IPS-NIHi11 (cell line): ENCODE data around the gene PHETA2.

ENCODE experiments used
- DNase-seq: peaks from one replicate; pipeline ENCODE4 v3.0.0; 2012; ENCODE audit warnings: mixed read lengths, low spot score

The PHETA2 gene, protein sequence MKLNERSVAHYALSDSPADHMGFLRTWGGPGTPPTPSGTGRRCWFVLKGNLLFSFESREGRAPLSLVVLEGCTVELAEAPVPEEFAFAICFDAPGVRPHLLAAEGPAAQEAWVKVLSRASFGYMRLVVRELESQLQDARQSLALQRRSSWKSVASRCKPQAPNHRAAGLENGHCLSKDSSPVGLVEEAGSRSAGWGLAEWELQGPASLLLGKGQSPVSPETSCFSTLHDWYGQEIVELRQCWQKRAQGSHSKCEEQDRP

DNA sequence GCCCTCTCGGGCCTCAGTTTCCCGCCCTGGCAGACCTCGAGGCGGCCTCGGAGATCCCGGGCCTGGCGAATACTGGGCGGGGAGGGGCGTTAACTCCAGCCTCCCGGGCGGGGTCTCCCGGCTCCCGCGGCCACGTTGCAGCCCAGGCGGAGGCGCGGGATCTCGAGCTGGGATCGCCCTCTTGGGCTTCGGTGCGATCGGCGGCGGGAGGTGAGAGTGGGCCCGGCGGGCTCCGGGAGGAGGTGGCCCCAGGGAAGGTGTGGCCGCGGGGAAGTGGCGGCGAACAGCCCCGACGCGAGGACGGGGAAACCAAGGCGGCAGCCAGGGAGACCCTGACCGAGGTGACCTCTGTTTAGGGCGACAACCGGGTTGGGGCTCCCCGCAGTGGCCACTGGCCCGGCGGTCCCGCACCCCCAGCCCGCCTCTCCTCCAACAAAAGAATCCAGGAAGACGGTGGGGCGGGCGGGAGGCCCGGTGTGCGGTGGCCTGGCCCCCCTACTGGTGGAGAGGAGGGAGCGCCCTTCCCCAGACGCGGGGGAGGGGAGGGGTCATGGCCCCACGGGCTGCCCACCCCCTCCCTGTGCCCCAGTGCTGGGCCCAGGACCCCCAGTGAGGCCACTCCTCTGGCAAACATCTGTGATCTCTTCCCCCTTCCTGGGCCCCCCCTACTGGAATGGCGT lies at the start of gene PHETA2:
Gene PHETA2 (plus strand): TSS at position 117 of the 680 bp plus-strand sequence. CDS start 3,046 bp downstream, outside the sequence.
- peak; percentile 65 for DNase-seq

DNA sequence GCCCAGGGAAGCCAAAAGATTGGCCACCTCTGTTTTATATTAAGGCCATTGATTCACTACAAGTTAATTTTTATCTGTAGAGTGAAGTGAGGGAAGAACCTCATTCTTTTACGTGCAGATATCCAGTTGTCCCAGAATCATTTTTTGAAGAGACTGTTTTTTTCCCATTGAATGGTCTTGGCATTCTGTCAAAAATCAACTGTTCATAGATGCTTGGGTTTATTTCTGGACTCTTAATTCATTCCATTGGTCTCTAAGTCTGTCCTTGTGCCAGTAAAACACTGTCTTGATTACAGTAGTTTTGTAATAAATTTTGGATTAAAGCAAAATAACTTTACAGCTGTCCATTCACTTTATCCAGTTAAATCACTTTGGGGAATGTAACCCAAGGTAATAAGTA lies 48.6 kb upstream of the PHETA2 start:
- no peak for DNase-seq

DNA sequence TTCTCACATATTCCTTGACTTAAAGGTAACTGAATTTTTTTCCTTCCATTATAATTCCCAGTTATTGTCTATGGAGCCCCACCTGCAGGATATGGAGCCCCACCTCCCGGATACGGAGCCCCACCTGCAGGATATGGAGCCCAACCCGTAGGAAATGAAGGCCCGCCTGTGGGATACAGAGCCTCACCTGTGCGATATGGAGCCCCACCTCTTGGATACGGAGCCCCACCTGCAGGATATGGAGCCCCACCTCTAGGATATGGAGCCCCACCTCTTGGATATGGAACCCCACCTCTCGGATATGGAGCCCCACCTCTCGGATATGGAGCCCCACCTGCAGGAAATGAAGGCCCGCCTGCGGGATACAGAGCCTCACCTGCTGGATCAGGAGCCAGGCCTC lies 47.3 kb upstream of the PHETA2 start:
- DNase-seq, result no peak

DNA sequence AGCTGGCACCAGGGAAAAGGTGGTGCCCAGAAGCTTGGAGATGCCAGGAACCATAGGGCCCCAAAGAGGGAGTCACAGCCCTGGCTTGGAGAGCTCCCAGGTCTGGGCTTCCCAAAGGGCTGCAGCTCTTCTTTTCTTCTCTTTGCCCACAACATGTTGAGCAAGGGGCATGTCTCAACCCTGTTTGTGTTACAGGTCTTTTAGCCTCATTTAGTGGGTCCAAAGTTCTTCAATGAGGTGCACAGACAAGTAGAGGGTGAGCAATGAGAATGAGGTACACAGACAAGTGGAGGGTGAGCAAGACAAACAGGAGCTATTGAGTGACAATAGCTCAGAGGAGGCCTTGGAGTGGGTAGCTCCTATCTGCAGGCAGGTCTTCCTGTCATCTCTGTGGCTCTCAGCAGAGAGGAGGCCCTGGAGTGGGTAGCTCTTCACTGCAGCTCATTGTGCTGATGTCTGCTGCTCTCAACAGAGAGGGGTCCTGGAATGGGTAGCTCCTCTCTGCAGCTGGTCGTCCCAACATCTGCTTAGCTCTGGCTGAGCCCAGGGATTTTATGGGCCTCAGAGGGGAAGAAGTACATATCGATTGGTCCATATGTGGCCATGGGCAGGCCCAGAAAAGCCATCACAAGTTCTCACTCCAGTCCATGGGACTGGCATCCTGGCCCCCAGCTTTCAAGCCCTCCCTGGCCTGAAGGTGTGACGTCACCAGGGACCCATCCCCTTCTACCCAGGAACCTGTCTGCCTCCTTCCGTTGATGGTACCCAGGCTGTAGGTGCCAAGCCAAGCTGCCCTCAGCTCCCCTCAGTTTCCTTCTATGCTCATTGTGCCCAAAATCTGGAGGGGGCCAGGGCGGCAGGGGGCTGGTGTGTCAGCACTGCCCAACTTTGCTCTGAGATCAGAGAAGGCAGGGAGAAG lies 40.5 kb upstream of the PHETA2 start:
- no peak for DNase-seq

DNA sequence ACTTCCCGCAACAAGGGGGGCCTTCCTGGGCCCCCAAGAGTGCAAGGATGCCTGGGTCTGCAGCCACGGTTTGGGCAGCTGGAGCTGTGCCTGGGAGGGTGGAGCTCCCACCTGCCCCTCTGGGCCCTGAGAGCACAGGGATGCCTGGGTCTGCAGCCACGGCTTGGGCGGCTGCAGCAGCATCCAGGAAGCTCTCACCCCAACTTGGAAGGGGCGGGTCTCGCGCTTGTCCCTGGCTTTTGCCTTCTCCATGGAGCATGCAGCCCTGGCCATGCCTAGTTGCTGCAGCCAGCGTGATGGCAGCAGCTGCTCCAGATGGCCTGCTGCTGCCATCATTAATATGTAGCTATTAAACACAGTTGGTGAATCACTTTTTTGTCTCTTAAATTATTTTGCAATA lies 38.8 kb upstream of the PHETA2 start:
- DNase-seq, result no peak

DNA sequence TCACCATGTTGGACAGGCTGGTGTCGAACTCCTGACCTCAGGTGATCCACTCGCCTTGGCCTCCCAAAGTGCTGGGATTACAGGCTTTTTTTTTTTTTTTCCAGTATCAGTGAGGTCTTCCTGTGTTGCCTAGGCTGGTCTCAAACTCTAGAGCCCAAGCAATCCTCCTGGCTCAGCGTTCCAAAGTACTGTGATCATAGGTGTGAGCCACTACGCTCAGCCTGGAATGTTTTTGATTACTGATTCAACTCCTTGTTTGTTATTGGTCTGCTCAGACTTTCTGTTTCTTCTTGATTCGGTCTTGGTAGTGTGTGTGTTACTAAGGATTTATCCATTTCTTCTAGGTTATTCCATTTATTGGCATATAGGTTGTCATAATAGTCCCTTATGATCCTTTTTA lies 34.8 kb upstream of the PHETA2 start:
- DNase-seq, result no peak

DNA sequence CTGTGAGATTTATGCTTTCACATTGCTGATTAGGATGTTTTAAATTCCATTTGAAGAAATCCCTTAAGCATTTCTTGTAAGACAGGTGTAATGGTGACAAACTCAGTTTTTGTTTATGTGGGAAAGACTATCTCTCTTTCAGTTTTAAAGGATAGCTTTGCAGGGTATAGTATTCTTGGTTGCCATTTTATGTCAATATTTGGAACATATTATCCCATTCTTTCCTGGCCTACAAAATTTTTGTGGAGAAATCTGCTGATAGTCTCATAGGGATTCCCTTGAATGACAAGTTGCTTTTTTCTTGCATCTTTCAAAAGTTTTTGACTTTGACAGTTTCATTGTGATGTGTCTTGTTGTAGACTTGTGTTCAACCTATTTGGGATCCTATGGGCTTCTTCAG lies 32.3 kb upstream of the PHETA2 start:
- DNase-seq, result no peak

DNA sequence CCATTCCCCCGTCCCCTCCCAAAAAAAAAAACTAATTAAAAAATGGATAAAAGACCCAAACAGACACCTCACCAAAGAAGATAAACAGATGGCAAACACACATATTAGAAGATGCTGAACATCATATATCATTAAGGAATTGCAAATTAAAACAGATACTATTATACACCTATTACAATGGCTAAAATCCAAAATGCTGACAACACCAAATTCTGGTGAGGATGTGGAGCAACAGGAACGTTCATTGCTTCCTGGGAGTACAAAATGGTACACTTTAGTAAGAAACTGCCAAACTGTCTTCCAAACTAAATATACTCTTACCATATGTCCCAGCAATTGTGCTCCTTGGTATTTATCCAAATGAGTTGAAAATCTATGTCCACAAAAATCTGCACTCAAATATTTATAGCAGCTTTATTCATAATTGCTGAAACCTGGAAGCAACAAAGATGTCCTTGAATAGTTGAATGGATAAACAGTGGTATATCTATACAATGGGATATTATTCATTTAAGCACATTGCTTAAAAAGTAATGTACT lies 23.3 kb upstream of the PHETA2 start:
- no peak for DNase-seq

DNA sequence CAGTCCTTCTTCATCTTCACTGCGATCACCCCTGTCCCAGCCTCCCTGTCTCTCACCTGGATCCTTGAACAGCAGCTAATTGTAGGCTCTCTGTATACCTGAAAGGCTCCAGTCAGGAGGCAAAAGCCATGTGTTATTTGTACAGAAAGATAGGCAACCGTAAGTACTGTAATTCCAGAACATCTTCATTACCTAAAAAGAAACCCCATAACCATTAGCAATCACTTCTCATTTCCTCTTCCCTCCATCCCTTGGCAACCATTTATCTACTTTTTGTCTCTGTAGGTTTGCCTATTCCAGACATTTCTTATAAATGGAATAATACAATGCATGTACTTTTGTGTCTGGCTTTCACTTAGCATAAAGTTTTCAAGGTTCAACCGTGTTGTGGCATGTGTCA lies 21.3 kb upstream of the PHETA2 start:
- DNase-seq, result no peak

DNA sequence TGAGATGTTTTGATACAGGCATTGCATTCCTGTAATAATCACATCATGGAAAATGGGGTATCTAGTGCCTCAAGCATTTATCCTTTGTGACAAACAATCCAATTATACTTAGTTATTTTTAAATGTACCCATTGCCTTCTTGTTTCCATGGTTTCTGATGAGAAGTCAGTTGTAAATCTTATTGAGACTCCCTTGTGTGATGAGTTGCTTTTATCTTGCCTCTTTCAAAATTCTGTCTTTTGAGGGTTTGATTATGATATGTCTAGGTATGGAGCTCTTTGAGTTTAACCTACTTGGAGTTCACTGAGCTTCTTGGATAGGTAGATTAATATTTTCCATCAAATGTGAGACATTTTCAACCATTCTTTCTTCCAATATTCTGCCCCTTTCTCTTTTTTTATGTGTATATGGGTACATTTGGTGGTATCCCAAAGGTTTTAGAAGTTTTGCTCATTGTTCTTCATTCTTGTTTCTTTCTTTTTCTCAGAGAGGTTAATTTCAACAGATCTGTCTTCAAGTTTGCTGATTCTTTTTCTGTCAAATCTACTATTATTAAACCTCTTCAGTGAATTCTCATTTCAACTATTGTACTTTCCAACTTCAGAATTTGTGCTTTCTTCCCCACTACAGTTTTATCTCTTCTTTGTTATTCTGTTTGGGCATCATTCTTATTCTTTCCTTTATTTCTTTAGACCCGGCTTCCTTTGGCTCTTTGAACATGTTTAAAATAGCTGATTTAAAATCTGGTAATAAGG lies 17.1 kb upstream of the PHETA2 start:
- no peak for DNase-seq

DNA sequence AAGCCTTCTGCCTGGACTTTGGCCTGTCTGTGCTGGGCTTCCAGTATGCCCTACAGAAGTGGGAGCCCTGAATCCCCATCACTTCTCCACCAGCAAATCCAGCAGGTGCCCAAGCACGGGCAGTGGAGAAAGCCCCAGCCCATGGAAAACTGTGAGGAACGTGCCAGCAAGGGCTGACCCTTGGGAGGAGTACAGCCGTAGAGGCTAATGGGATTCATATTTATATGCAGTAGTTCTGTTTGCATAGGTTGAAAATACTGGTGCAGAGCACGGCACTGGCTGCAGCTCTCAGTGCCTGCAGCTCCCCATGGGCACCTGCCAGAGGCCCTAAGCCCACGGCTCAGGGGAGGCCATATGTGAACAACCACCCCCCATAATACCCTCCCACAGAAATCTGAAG lies 13.6 kb upstream of the PHETA2 start:
- no peak for DNase-seq

DNA sequence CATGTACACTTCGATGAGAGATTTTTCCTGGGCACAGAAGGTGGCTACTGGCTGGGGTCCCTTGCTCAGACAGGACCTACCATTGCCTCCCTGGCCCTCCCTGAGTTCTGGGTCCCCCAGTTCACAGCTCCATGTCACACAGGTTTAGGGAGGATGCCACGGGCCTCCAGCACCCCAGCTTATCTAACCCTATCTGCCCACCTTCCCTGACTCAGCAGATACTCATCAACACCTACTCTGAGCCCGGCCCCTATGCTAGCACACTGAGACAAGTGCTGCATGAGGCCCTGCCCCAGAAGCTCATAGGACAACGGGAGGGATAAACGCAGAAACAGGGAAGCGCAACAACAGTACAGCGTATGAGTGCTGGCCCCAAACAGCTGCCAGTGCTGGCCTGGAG lies 13.0 kb upstream of the PHETA2 start:
- no peak for DNase-seq

DNA sequence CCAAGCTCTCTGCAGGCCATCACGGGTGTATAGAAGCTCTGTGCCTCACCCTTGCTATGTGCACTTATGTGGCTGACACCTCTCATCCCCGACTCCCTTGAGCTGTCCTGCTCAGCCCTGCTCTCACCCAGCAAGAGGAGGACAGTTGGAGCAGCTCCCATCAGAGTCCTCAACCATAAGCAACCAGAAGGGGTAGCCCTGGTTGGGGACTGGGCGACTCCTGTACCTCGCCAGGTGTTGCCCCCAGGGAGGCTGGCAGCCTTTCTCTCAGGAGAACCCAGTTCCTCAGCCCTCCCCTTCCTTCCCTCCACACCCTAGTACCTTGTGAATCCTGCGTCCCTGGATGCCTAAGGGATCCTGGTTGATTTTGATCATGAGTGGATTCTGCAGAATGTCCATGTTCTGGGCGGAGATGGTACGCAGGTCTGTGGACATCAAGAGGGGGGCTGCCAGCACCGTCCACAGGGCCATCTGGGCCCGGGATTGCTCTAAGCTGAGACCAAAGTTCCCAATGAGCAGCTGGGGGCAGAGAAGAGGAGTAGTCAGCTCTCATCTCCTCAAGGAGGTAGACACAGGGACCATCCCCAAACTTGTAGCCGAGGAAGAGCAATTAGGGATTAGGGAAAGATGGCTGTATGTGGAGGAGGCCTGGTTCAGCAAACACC lies 11.4 kb upstream of the PHETA2 start:
- no peak for DNase-seq

DNA sequence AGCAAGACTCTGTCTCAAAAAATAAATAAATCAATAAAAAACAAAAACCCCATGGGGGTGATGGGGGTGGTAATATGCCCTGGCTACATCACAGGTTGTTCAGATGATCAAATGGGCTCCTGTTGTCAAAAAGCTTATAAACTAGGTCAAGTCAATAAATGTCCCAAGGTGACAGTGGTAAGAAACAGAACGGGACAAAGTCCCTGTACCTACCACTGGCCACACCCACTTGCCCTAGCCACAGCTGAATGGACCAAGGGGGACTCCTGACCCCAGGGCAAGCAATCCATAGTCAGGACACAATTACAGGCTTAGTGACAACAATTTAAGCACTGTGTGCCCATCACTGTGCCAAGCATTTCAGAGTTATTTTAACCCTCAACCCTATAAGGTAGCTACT lies 9.4 kb upstream of the PHETA2 start:
- DNase-seq, result no peak

DNA sequence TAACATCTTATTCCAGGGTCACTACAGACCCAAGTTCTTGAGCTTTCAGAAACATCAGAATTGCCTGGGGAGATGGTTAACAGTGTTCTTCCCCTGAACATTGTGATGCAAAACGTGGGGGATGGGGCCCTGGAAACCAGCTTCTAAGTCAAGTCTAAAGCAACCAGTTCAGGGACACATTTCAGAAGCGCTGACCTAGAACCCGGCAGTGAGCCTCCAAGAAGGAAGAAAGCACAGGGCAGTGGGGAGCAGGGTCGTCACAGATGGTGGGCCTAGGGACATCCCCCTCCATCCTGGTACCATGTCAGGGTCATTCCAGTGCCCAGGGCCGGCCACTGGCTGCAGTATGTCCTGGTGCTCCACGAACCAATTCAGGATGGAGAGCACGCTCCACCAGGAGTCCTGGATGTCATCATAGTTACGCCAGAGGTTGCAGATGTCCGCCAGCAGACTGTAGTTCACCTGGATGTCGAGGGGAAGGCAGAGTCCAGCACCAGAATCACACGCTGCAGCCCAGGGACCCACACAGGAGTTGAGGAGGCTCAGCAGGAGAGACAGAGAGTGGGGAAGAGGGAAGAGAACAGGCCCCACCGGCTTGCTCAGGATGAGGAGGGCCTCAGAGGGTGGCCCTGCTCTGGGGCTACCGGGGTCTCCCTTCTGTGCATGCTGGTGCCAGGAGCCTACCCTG lies 8.5 kb upstream of the PHETA2 start:
- DNase-seq, result peak; percentile 33

DNA sequence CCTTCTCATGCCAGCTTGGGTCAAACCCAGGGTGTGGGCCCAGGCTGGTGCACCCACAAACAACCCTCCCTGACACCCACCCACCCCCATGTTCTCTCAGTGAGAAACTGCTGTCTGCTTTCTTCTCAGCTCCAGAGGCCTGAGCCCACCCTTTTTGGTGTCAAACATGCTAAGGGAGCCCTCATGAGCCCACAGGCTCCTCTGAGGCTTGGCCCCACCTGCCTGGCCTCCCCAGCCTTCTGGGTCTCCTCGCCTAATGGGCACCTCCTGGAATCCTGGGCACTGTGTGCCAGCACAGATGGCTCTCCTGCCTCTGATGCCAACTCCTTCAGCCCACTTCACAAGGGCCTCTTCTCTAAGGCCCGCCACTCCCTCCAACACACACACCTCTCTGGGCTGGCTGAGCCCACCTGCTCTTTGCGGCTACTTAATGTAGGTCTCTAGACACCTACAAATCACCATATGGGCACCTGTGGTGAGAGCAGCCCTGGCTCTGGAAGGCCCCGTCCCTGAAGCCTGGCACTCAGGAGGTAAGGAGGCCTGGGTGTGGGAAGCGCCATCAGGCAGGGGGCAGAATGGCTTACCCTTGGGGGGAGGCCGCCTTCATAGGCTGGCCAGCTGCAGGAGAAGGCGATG lies 7.8 kb upstream of the PHETA2 start:
- no peak for DNase-seq

DNA sequence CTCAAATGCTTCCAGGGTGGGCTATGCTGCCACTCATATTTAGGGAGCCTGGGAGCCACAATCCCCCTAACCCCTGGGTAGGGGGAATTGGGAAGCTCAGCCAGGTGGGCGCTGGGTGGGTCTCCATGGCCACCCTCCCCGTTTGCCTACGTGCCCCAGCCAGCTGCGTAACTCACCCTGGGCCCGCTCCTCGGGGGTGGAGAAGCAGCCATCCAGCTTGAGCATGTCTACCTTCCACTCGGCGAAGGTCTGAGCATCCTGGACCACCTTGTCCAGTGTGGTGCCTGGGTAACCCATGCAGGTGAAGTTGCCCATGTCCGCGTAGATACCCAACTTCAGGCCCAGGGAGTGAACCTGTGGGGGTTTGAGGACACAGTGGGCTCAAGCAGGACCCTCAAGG lies 7.1 kb upstream of the PHETA2 start:
- no peak for DNase-seq

DNA sequence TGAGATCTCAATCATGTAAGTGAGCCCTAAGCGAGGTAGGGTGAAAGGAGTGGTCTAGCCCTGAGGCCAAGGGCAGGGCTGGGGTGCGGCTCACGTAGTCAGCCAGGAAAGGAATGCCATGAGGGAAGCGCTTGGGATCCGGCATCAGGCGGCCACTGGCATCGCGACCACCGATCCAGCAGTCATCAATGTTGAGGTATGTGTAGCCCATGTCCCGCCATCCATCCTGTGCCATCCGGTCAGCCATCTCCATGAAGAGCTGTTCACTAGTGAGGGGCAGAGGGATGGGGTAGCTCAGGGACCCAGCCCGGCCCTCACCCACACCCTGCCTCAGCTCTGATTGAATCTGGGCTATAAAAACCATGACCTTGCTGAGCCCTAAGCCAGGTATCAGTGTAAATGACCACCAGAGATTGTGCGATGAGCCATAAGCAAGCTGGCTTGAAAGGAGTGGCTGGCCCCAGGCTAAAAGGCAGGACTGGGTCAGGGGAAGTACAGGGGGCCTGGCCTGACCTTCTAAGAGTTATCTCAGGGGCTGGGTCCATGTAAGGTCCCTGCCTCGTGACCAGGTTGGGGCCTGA lies 6.3 kb upstream of the PHETA2 start:
- no peak for DNase-seq

DNA sequence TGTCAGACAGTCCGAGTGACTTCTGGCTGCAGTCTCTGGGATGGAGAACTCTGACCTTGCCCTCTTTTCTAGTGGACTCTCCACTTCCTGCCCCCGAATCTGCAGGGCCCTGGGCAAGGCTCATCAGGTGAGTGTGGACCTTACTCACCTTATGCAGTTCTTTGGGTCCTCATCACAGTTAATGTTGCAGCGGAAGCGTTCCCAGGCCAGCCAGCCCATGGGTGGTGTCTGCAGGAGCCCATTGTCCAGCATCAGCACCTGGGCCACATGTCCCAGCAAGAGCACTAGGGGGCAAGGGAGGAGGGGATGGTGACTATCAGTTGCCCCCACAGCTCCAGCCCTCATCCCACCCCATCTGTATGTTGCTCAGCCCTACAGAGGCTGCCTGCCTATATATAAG lies 5.8 kb upstream of the PHETA2 start:
- no peak for DNase-seq
